Esophagus muscularis mucosa (tissue), 4 donors: ENCODE results near the gene NOS1. TPM values are rescaled to one million over a fixed set of nuclear protein-coding genes. Genes with fewer than 3 reads are reported as not detected.
A peak's percentile ranks its signal among the peaks of the same experiment; 100 is the strongest.

Source experiments
- DNase-seq: peaks from one replicate; pipeline ENCODE4 v3.0.0-alpha.2; 2017; ENCODE audit errors: extremely low spot score
- H3K27ac ChIP-seq, 4 donors: fragments of 200-600 bp; sonication (generic); replicated peaks in 1 of 4; 1 replicate in 3 of 4; 2 replicates in 1 of 4; pipeline ENCODE4 v1.5.1; 2016 to 2019; ENCODE audit warnings: mild to moderate bottlenecking in 1 of 4
- H3K27me3 ChIP-seq, 4 donors: fragments of 200-600 bp; sonication (generic); one replicate each; pipeline versions ENCODE4 v1.5.1 to v1.6.0; 2016 to 2019
- H3K36me3 ChIP-seq, 4 donors: fragments of 200-600 bp; sonication (generic); one replicate each; pipeline ENCODE4 v1.5.1; 2016 to 2019
- H3K4me1 ChIP-seq, 4 donors: fragments of 200-600 bp; sonication (generic); one replicate each; pipeline ENCODE4 v1.5.1; 2016 to 2019
- H3K4me3 ChIP-seq, 4 donors: fragments of 200-600 bp; sonication (generic); 1 replicate in 2 of 4; 2 replicates in 2 of 4; pipeline ENCODE4 v1.5.1; 2016 to 2019; ENCODE audit warnings: mild to moderate bottlenecking in 4 of 4, moderate library complexity in 1 of 4
- H3K9me3 ChIP-seq, 4 donors: fragments of 200-600 bp; sonication (generic); 1 replicate in 3 of 4; 2 replicates in 1 of 4; pipeline ENCODE4 v1.5.1; 2016 to 2019
- EP300 ChIP-seq: sonication (generic); formaldehyde crosslinking; IDR thresholded peaks from one replicate; pipeline ENCODE4 v1.6.1; 2017; ENCODE audit warnings: antibody characterized with exemption
- POLR2A ChIP-seq: fragments of 450-650 bp; IDR thresholded peaks from one replicate; pipeline ENCODE4 v1.6.1; 2017; ENCODE audit warnings: antibody characterized with exemption, moderate library complexity, mild to moderate bottlenecking, low read depth
- POLR2AphosphoS5 ChIP-seq, 2 donors: sonication (generic); formaldehyde crosslinking; IDR thresholded peaks; one replicate each; pipeline ENCODE4 v1.6.1; 2017; ENCODE audit warnings: antibody characterized with exemption in 2 of 2
- WGBS: methylation state at CpG from one replicate; pipeline ENCODE4 v1.1.5; 2018; 5-methylcytosine and 5-hydroxymethylcytosine counted together
- intact Hi-C: fragments of 100-400 bp; cut with DNase I; formaldehyde crosslinking; loops from one replicate; pipeline ENCODE4 v1.15.1; 2023
- total RNA-seq, 4 donors: library from RNA; depleted of rRNA; stranded (reverse); fragments of >200 nt; gene quantifications; one replicate each; pipeline versions ENCODE4 v1.1.0 to v1.2.1, GENCODE V29; 2016
- TF ChIP-seq, protein P1 (sequence below), 3 experiments: fragments of 200-600 bp in 2 of 3; fragments of 450-650 bp in 1 of 3; sonication (generic) in 2 of 3; IDR thresholded peaks; one replicate each; pipeline ENCODE4 v1.5.1; 2017 to 2019; ENCODE audit warnings: antibody characterized with exemption in 3 of 3, mild to moderate bottlenecking in 2 of 3, moderate library complexity in 1 of 3

NOS1 gene
- total RNA-seq, 4 donors from 2014 or later = 1.7 to 4.0 (median 3.1) TPM

DNA sequence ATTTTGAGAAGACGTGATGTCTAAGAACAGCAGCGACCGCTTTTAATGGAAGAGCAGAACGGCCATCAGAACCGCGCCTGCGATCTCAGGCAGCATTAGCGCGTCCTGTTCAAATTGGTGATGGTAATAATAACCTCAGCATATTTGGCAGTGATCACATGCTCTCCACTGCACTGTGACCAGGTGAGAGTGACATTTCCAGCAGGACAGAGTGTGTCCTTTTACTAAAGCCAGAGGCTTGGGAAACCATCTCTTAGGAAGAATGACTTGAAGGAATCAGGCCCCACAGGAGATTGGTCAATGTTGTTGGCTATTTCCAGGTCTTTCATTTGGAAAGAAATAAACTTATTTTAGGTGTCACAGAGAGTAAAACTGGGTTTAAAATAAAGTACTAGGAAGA lies 119.7 kb downstream of the NOS1 start:
- Histone ChIP-seq H3K27me3 (peaks cover 0 to 7% (median 0%) of the 10 kb centered on the region in 4 donors), H3K4me1 (no peaks in the 10 kb centered on the region), H3K4me3 (no peak overlapping the region), H3K36me3 (no peaks in the 10 kb centered on the region), H3K9me3 (no peaks in the 10 kb centered on the region), H3K27ac (no peak overlapping the region)
- intact Hi-C loops = no loop called here
- WGBS = 93% methylated on average over 9 of the region's 9 CpGs
- no peak for TF ChIP-seq POLR2A
- TF ChIP-seq EP300 = no peak
- TF ChIP-seq POLR2AphosphoS5 (IDR thresholded peaks at IDR 0.05) = no peak
- TF ChIP-seq, protein P1, sequence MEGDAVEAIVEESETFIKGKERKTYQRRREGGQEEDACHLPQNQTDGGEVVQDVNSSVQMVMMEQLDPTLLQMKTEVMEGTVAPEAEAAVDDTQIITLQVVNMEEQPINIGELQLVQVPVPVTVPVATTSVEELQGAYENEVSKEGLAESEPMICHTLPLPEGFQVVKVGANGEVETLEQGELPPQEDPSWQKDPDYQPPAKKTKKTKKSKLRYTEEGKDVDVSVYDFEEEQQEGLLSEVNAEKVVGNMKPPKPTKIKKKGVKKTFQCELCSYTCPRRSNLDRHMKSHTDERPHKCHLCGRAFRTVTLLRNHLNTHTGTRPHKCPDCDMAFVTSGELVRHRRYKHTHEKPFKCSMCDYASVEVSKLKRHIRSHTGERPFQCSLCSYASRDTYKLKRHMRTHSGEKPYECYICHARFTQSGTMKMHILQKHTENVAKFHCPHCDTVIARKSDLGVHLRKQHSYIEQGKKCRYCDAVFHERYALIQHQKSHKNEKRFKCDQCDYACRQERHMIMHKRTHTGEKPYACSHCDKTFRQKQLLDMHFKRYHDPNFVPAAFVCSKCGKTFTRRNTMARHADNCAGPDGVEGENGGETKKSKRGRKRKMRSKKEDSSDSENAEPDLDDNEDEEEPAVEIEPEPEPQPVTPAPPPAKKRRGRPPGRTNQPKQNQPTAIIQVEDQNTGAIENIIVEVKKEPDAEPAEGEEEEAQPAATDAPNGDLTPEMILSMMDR (IDR thresholded peaks at IDR 0.05) = no peak
- no peak for DNase-seq

DNA sequence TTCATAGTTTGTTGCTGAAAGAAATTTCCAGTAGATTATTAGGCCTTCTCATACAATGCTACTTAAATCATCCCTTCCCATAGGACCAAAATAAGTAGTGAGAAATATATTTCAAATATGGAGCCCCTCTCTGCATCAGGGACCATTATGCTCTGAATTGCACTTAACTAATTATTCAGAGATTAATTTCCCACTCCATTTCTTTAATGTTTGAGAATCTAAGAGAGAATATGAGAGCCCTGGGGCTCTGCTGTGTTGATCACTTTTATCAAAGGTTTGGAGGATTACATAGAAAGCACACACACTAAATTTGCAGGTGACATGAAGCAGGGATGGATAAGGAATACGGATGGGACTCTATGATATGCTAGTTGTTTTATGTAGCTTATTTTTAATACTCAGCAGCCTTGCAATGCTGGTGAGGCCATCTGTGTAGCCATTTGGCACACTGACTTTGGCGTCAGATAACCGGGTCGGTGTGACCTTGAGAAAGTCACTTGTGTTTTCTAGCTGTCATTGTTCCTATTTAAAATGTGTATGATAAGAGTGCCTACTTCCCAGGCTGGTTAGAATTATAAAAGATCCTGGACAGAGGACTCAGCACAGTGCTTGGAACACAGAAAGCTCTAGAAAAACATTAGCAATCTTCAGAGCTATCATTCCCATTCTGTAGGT lies 121.2 kb downstream of the NOS1 start:
- 82% methylated on average over 4 of the region's 4 CpGs for WGBS
- H3K27ac ChIP-seq = no peak overlapping the region
- intact Hi-C loops = no loop called here

DNA sequence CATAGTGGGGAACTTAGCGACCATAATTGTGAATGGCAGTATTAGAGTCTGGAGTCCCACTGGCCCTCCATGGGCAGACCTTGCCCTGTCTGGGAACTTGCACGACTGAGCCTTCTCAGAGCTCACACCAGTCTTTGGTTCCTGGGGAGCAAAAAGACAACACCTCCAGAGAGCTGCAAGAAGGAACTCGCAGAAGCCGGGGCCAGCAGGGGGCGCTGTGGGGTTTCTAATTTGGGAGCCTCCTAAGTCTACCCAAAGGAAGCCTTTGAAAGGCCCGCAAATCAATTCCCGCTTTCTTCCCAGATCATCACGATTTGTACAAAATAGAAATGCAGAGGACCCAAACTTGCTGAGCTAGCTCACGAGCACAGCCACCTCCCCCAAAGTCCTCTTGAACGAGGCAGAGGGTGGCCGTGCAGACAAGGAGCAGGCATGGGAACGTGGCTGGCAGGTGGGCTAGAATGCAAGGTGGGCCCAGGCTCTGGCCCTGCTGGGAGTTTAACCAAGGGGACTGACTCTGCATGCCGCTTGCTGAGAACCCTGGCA lies 124.9 kb downstream of the NOS1 start:
- intact Hi-C loops = no loop called here
- TF ChIP-seq POLR2A (no peak), POLR2AphosphoS5 (IDR thresholded peaks at IDR 0.05) (no peak)
- TF ChIP-seq, protein P1 (IDR thresholded peaks at IDR 0.05) = peak; percentile 38 to 65 (median 59)
- Histone ChIP-seq H3K4me3 (no peak overlapping the region), H3K36me3 (no peaks in the 10 kb centered on the region), H3K9me3 (no peaks in the 10 kb centered on the region), H3K4me1 (no peaks in the 10 kb centered on the region), H3K27ac (no peak overlapping the region), H3K27me3 (peaks cover 0 to 47% (median 0%) of the 10 kb centered on the region in 4 donors)
- peak; percentile 95 for DNase-seq
- WGBS = 8% methylated on average over 13 of the region's 13 CpGs

More for the DNA sequence above, 121.2 kb downstream of the NOS1 start:
- DNase-seq = no peak
- TF ChIP-seq, protein P1 (IDR thresholded peaks at IDR 0.05) = no peak
- TF ChIP-seq POLR2A (no peak), POLR2AphosphoS5 (IDR thresholded peaks at IDR 0.05) (no peak), EP300 (no peak)
- Histone ChIP-seq H3K9me3 (no peaks in the 10 kb centered on the region), H3K27me3 (peaks cover 0 to 21% (median 0%) of the 10 kb centered on the region in 4 donors), H3K36me3 (no peaks in the 10 kb centered on the region), H3K4me3 (no peak overlapping the region), H3K4me1 (no peaks in the 10 kb centered on the region)

DNA sequence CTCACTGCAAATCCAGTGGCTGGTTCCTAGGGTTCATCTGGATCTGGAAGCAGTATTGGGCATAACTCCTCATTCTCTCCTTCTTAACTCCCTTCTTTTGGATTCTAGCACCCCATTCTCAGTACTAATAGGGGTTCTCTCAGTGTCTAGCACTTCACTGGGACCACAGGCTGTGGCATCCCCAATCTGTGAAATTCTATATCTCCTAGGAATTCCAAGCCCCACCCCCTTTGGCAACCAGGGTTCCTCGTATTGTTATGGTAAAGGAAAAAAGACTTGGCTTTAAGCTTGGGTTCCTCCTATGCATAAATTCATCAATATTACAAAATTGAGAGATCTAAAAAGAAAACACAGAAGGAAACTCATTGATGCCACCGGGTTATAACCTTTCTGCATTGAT lies 126.2 kb downstream of the NOS1 start:
- Histone ChIP-seq H3K27me3 (peaks cover 0 to 47% (median 0%) of the 10 kb centered on the region in 4 donors), H3K4me3 (no peak overlapping the region), H3K9me3 (no peaks in the 10 kb centered on the region), H3K36me3 (no peaks in the 10 kb centered on the region), H3K27ac (no peak overlapping the region), H3K4me1 (no peaks in the 10 kb centered on the region)
- DNase-seq = no peak
- intact Hi-C loops = no loop called here
- 52% methylated on average over 2 of the region's 2 CpGs for WGBS
- TF ChIP-seq, protein P1 (IDR thresholded peaks at IDR 0.05) = no peak
- TF ChIP-seq POLR2A (no peak), EP300 (no peak), POLR2AphosphoS5 (IDR thresholded peaks at IDR 0.05) (no peak)
